Parathyroid adenoma (tissue), 2 donors: ENCODE measurements around the gene SPATS2.

Experiments
- H2AFZ ChIP-seq: fragments of 300-600 bp; sonication (generic); one replicate; pipeline ENCODE4 v1.7.0; 2017; ENCODE audit warnings: antibody characterized with exemption, mild to moderate bottlenecking
- H3K27ac ChIP-seq: fragments of 300-600 bp; sonication (generic); one replicate; pipeline ENCODE4 v1.7.0; 2017
- H3K27me3 ChIP-seq: fragments of 300-600 bp; sonication (generic); one replicate; pipeline ENCODE4 v1.7.0; 2017; ENCODE audit warnings: low read length; ENCODE audit not compliant: control insufficient read depth, insufficient read depth
- H3K36me3 ChIP-seq: fragments of 300-600 bp; sonication (generic); one replicate; pipeline ENCODE4 v1.7.0; 2017; ENCODE audit warnings: low read length; ENCODE audit not compliant: control insufficient read depth, insufficient read depth
- H3K4me1 ChIP-seq: fragments of 300-600 bp; sonication (generic); one replicate; pipeline ENCODE4 v1.7.0; 2017; ENCODE audit warnings: control low read depth
- H3K4me2 ChIP-seq: fragments of 300-600 bp; sonication (generic); one replicate; pipeline ENCODE4 v1.7.0; 2017; ENCODE audit warnings: low read length
- H3K4me3 ChIP-seq: fragments of 300-600 bp; sonication (generic); one replicate; pipeline ENCODE4 v1.7.0; 2017; ENCODE audit warnings: low read depth, low read length
- H3K79me2 ChIP-seq: fragments of 300-600 bp; sonication (generic); one replicate; pipeline ENCODE4 v1.7.0; 2017; ENCODE audit warnings: control low read depth
- H3K9ac ChIP-seq: fragments of 300-600 bp; sonication (generic); one replicate; pipeline ENCODE4 v1.7.0; 2017; ENCODE audit warnings: mild to moderate bottlenecking
- H3K9me3 ChIP-seq: fragments of 300-600 bp; sonication (generic); one replicate; pipeline ENCODE4 v1.7.0; 2017; ENCODE audit warnings: low read length; ENCODE audit not compliant: control insufficient read depth
- TF ChIP-seq, protein P1 (sequence below): fragments of 300-600 bp; sonication (generic); IDR thresholded peaks from one replicate; pipeline ENCODE4 v1.7.0; 2017; ENCODE audit warnings: antibody characterized with exemption, mild to moderate bottlenecking
- donor health status: primary hyperparathyroidism.

SPATS2 gene

GRCh38 chr12:49345825-49346658 lies 21.2 kb upstream of the SPATS2 start:
- Histone ChIP-seq H3K4me1 (peaks cover 28% of the 10 kb centered on the region), H2AFZ (peak overlapping the region; percentile 44), H3K36me3 (no peaks in the 10 kb centered on the region), H3K9ac (no peak overlapping the region), H3K79me2 (no peaks in the 10 kb centered on the region), H3K9me3 (no peaks in the 10 kb centered on the region), H3K4me2 (peak overlapping the region; percentile 59), H3K27me3 (no peaks in the 10 kb centered on the region), H3K27ac (no peak overlapping the region), H3K4me3 (peak overlapping the region; percentile 33)
- TF ChIP-seq, protein P1, sequence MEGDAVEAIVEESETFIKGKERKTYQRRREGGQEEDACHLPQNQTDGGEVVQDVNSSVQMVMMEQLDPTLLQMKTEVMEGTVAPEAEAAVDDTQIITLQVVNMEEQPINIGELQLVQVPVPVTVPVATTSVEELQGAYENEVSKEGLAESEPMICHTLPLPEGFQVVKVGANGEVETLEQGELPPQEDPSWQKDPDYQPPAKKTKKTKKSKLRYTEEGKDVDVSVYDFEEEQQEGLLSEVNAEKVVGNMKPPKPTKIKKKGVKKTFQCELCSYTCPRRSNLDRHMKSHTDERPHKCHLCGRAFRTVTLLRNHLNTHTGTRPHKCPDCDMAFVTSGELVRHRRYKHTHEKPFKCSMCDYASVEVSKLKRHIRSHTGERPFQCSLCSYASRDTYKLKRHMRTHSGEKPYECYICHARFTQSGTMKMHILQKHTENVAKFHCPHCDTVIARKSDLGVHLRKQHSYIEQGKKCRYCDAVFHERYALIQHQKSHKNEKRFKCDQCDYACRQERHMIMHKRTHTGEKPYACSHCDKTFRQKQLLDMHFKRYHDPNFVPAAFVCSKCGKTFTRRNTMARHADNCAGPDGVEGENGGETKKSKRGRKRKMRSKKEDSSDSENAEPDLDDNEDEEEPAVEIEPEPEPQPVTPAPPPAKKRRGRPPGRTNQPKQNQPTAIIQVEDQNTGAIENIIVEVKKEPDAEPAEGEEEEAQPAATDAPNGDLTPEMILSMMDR: no peak

- no peaks in the 10 kb centered on the region for H3K79me2 ChIP-seq
- no peaks in the 10 kb centered on the region for H3K27me3 ChIP-seq
- H3K9ac ChIP-seq: no peak within 1 kb of the TSS
- no peaks in the 10 kb centered on the region for H3K9me3 ChIP-seq
- H3K4me3 ChIP-seq: peak within 1 kb of the TSS; percentile 44
- peaks cover 28% of the 10 kb centered on the region for H3K4me1 ChIP-seq
- no peak within 1 kb of the TSS for H3K27ac ChIP-seq
- peak within 1 kb of the TSS; percentile 44 for H2AFZ ChIP-seq
- peak within 1 kb of the TSS; percentile 59 for H3K4me2 ChIP-seq
- TF ChIP-seq, protein P1: no peak
- no peaks in the 10 kb centered on the region for H3K36me3 ChIP-seq
Measured at GRCh38 chr12:49346659-49347310, 20.5 kb upstream of the SPATS2 start, which contains the start of gene DNAJC22. Gene DNAJC22, plus strand, starts transcription at chr12:49346888. Its CDS starts 1,985 bp downstream, at chr12:49348873.

- no peak overlapping the region for H3K27ac ChIP-seq
- no peak overlapping the region for H3K9ac ChIP-seq
- no peaks in the 10 kb centered on the region for H3K79me2 ChIP-seq
- TF ChIP-seq, protein P1: peak; percentile 95
- peak overlapping the region; percentile 47 for H3K4me2 ChIP-seq
- peak overlapping the region; percentile 44 for H3K4me3 ChIP-seq
- H3K36me3 ChIP-seq: no peaks in the 10 kb centered on the region
- peaks cover 28% of the 10 kb centered on the region for H3K4me1 ChIP-seq
- H2AFZ ChIP-seq: peak overlapping the region; percentile 18
- no peaks in the 10 kb centered on the region for H3K9me3 ChIP-seq
- no peaks in the 10 kb centered on the region for H3K27me3 ChIP-seq
Measured at GRCh38 chr12:49347311-49348193, 19.7 kb upstream of the SPATS2 start.

DNA sequence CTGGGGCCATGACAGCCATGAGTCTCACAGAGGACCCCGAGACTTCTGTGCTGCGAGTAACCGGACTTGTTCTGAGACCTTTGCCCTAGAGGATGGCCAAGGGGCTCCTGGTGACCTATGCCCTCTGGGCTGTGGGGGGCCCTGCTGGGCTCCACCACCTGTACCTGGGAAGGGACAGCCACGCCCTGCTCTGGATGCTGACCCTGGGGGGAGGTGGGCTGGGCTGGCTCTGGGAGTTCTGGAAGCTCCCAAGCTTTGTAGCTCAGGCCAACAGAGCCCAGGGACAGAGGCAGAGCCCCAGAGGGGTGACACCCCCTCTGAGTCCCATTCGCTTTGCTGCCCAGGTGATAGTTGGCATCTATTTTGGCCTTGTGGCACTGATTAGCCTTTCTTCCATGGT lies 18.5 kb upstream of the SPATS2 start:
- no peaks in the 10 kb centered on the region for H3K27me3 ChIP-seq
- no peak overlapping the region for H3K9ac ChIP-seq
- peaks cover 20% of the 10 kb centered on the region for H3K4me1 ChIP-seq
- H2AFZ ChIP-seq: no peak overlapping the region
- no peak overlapping the region for H3K4me2 ChIP-seq
- no peaks in the 10 kb centered on the region for H3K36me3 ChIP-seq
- H3K4me3 ChIP-seq: no peak overlapping the region
- H3K27ac ChIP-seq: no peak overlapping the region
- no peaks in the 10 kb centered on the region for H3K79me2 ChIP-seq
- TF ChIP-seq, protein P1: no peak
- no peaks in the 10 kb centered on the region for H3K9me3 ChIP-seq
